ENCODE measurements around the gene TMEM259. TPM values are rescaled to one million over a fixed set of nuclear protein-coding genes. Genes with fewer than 3 reads are reported as not detected.

The TMEM259 gene
- total RNA-seq, 1 donor from 2014 or later = 157 TPM

DNA sequence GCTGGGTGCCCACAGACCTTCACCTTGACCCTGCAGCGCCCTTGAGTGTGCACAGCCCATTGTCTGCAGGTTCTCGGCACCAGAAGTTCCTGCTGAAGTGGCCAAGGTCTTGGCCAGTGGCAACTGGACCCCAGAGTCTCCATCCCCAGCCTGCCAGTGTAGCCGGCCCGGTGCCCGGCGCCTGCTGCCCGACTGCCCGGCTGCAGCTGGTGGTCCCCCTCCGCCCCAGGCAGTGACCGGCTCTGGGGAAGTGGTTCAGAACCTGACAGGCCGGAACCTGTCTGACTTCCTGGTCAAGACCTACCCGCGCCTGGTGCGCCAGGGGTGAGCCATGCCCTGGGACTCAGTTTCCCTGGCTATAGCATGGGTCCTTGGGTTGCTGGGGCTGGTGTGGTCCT is 34.1 kb upstream of the TMEM259 start:
- Mint-ChIP-seq H3K9me3 (ENCODE audit: unreplicated experiment) (no peaks in the 10 kb centered on the region), H3K36me3 (ENCODE audit: unreplicated experiment) (no peaks in the 10 kb centered on the region), H3K27me3 (ENCODE audit: unreplicated experiment) (no peaks in the 10 kb centered on the region), H3K4me1 (ENCODE audit: unreplicated experiment) (no peaks in the 10 kb centered on the region), H3K4me3 (ENCODE audit: unreplicated experiment) (no peak overlapping the region), H3K27ac (ENCODE audit: unreplicated experiment) (no peak overlapping the region)
- TF ChIP-seq, protein P1, sequence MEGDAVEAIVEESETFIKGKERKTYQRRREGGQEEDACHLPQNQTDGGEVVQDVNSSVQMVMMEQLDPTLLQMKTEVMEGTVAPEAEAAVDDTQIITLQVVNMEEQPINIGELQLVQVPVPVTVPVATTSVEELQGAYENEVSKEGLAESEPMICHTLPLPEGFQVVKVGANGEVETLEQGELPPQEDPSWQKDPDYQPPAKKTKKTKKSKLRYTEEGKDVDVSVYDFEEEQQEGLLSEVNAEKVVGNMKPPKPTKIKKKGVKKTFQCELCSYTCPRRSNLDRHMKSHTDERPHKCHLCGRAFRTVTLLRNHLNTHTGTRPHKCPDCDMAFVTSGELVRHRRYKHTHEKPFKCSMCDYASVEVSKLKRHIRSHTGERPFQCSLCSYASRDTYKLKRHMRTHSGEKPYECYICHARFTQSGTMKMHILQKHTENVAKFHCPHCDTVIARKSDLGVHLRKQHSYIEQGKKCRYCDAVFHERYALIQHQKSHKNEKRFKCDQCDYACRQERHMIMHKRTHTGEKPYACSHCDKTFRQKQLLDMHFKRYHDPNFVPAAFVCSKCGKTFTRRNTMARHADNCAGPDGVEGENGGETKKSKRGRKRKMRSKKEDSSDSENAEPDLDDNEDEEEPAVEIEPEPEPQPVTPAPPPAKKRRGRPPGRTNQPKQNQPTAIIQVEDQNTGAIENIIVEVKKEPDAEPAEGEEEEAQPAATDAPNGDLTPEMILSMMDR (IDR thresholded peaks at IDR 0.05) = no peak
- no peak for DNase-seq (ENCODE audit: extremely low spot score, unreplicated experiment)

GRCh38 chr19:1054102-1055027 is 33.4 kb upstream of the TMEM259 start:
- Mint-ChIP-seq H3K27ac (ENCODE audit: unreplicated experiment) (no peak overlapping the region), H3K36me3 (ENCODE audit: unreplicated experiment) (no peaks in the 10 kb centered on the region), H3K27me3 (ENCODE audit: unreplicated experiment) (no peaks in the 10 kb centered on the region), H3K4me3 (ENCODE audit: unreplicated experiment) (no peak overlapping the region), H3K4me1 (ENCODE audit: unreplicated experiment) (no peaks in the 10 kb centered on the region), H3K9me3 (ENCODE audit: unreplicated experiment) (no peaks in the 10 kb centered on the region)
- no peak for DNase-seq (ENCODE audit: extremely low spot score, unreplicated experiment)
- TF ChIP-seq, protein P1 (IDR thresholded peaks at IDR 0.05) = no peak

GRCh38 chr19:1053176-1054101 is 32.5 kb upstream of the TMEM259 start:
- H3K27ac Mint-ChIP-seq (ENCODE audit: unreplicated experiment) = no peak overlapping the region
- H3K9me3 Mint-ChIP-seq (ENCODE audit: unreplicated experiment) = no peaks in the 10 kb centered on the region
- DNase-seq (ENCODE audit: extremely low spot score, unreplicated experiment) = no peak
- H3K27me3 Mint-ChIP-seq (ENCODE audit: unreplicated experiment) = no peaks in the 10 kb centered on the region
- TF ChIP-seq, protein P1 (IDR thresholded peaks at IDR 0.05) = no peak
- no peaks in the 10 kb centered on the region for H3K36me3 Mint-ChIP-seq (ENCODE audit: unreplicated experiment)
- no peaks in the 10 kb centered on the region for H3K4me1 Mint-ChIP-seq (ENCODE audit: unreplicated experiment)
- no peak overlapping the region for H3K4me3 Mint-ChIP-seq (ENCODE audit: unreplicated experiment)

GRCh38 chr19:1052349-1052975 is 31.5 kb upstream of the TMEM259 start:
- no peaks in the 10 kb centered on the region for H3K9me3 Mint-ChIP-seq (ENCODE audit: unreplicated experiment)
- H3K27ac Mint-ChIP-seq (ENCODE audit: unreplicated experiment) = no peak overlapping the region
- TF ChIP-seq, protein P1 (IDR thresholded peaks at IDR 0.05) = no peak
- H3K4me1 Mint-ChIP-seq (ENCODE audit: unreplicated experiment) = no peaks in the 10 kb centered on the region
- no peaks in the 10 kb centered on the region for H3K36me3 Mint-ChIP-seq (ENCODE audit: unreplicated experiment)
- no peaks in the 10 kb centered on the region for H3K27me3 Mint-ChIP-seq (ENCODE audit: unreplicated experiment)
- no peak overlapping the region for H3K4me3 Mint-ChIP-seq (ENCODE audit: unreplicated experiment)
- DNase-seq (ENCODE audit: extremely low spot score, unreplicated experiment) = no peak
